Hematopoietic multipotent progenitor cell treated with erythropoietin and hydrocortisone succinate and interleukin-3 and kit ligand, for 15 days (in vitro differentiated cells): ENCODE data around the gene NEK9.

Experiments
- DNase-seq: peaks from one replicate; pipeline ENCODE4 v3.0.0-alpha.2; 2015; ENCODE audit warnings: low spot score

The NEK9 gene

DNA sequence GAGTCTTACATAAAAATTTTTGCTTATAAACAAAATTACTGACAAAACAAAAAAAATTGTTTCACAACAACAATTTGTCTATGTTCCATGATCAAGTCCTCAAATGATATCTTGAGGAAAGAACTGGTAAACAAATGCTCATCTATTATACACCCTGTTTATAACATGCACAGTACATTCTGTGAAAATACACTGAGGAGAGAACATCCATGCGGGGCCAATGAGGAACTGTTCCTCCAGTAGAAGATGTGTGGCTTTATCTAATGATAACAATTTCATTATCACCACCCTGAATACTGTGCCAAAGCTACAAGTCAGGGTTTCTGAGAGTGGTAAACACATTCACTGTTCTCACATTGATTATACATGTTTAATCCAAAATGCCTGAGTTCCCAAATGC lies 86.3 kb downstream of the NEK9 start:
- no peak for DNase-seq

DNA sequence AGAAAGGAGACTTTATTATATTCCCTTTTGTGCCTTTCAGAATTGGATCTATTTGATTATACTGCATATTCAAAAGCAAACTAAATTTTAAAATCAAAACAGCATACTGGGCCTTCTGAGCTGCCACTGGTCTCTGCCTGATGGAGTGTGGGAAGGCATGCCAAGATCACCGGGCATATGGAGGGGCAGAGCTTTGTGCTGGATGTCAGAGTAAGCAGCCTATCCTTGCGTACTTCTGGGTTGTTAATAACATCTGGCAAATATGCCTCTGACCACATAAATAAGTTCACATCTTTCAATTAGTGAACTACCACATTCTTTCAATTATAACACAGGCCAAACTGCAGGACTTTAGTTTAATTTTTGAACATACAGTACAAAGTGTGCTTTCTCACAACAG lies 93.9 kb downstream of the NEK9 start:
- no peak for DNase-seq

DNA sequence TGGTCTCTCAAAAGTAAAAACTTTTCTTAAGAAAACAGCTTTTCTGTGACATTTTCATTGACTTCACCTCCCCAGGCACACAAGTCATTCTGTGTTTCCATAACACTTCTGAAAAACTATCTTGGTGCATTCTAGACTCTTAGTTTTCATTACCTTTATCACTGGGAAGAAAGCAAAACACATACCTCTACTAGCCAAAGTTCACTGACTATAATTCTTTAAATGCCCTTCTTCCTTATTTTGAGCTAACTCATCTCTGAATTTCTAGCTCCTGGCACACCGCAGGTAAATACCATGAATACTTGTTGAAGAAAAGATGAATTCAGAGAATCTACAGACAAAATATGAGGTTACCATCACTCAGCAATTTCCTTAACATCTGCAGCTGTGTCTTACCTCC lies 96.7 kb downstream of the NEK9 start:
- DNase-seq, result no peak
